ENCODE data around the gene BROX. TPM values are rescaled to one million over a fixed set of nuclear protein-coding genes. Genes with fewer than 3 reads are reported as not detected.

The BROX gene
- total and polyA plus RNA-seq, 10 of the 15 experiments (the other 5 are each of a cell fraction or from before 2014, with no cell fraction given) = 5.8 to 42.0 (median 16.8) TPM

- H3K9me3 ChIP-seq (replicated peaks; ENCODE audit: control insufficient read depth, insufficient read depth, low read length) = no peaks in the 10 kb centered on the region
- no peak overlapping the region for H3K4me3 ChIP-seq
- in situ Hi-C loops (cut with MboI) = loop anchor here (10.0 kb wide), 1 partner anchor 345 kb away; no protein-coding TSS in a partner anchor
- no peaks in the 10 kb centered on the region for H3K36me3 ChIP-seq (ENCODE audit: control insufficient read depth in 2 of 2, insufficient read depth in 2 of 2, low read length in 1 of 2)
- no peaks in the 10 kb centered on the region for H4K20me1 ChIP-seq (ENCODE audit: control insufficient read depth, insufficient read depth)
- DNase-seq (ENCODE audit: low read depth, low spot score) (no peak), ATAC-seq (no peak), FAIRE-seq (no peak)
- no peak for TF ChIP-seq ZSCAN29 (IDR thresholded peaks at IDR 0.05)
- TF ChIP-seq POLR2AphosphoS5 (IDR thresholded peaks at IDR 0.05; ENCODE audit: low read length) = no peak
- no peak for TF ChIP-seq DPF2 (IDR thresholded peaks at IDR 0.05)
- TF ChIP-seq POU2F2 (IDR thresholded peaks at IDR 0.05; ENCODE audit: borderline replicate concordance, low read depth, low read length) = no peak
- TF ChIP-seq ASH2L (IDR thresholded peaks at IDR 0.05; ENCODE audit: borderline replicate concordance, low read depth) = no peak
- TF ChIP-seq PRDM15 (CRISPR knock-in tag; IDR thresholded peaks at IDR 0.05) = no peak
- no peak for TF ChIP-seq BHLHE40 (IDR thresholded peaks at IDR 0.05; ENCODE audit: borderline replicate concordance in 1 of 2, low read depth in 2 of 2, low read length in 1 of 2)
- TF ChIP-seq TCF7 (IDR thresholded peaks at IDR 0.05; ENCODE audit: borderline replicate concordance) = no peak
- TF ChIP-seq MEF2B (IDR thresholded peaks at IDR 0.05; ENCODE audit: partially characterized antibody, poor library complexity, severe bottlenecking) = no peak
- no peak for TF ChIP-seq TCF3 (IDR thresholded peaks at IDR 0.05; ENCODE audit: borderline replicate concordance, insufficient read depth, low read depth, low read length)
- no peak for TF ChIP-seq NRF1 (conservative IDR thresholded peaks at IDR 0.05; ENCODE audit: low read depth, low read length)
- TF ChIP-seq CREB1 (IDR thresholded peaks at IDR 0.05; ENCODE audit: low read depth) = no peak
- no peak for TF ChIP-seq TARDBP (IDR thresholded peaks at IDR 0.05; ENCODE audit: borderline replicate concordance)
- no peak for TF ChIP-seq POLR2A (IDR thresholded peaks at IDR 0.05; ENCODE audit: low read depth, low read length)
- TF ChIP-seq BCL11A (IDR thresholded peaks at IDR 0.05; ENCODE audit: low read depth, low read length) = no peak
- TF ChIP-seq IRF3 (IDR thresholded peaks at IDR 0.05) = no peak
- TF ChIP-seq SMAD5 (IDR thresholded peaks at IDR 0.05; ENCODE audit: low read depth) = no peak
- TF ChIP-seq NFXL1 (IDR thresholded peaks at IDR 0.05; ENCODE audit: borderline replicate concordance) = no peak
- no peak overlapping the region for H3K4me2 ChIP-seq (ENCODE audit: control insufficient read depth, insufficient read depth)
- intact Hi-C loops (cut with micrococcal nuclease; ENCODE audit: unreplicated experiment) = no loop called here
- ChIA-PET RAD21 (ENCODE audit: unreplicated experiment) (interaction anchor here (2.3 kb wide), 1 partner anchor 384 kb away, joined by 10 read pairs; no protein-coding TSS in a partner anchor), CTCF (interaction anchor here (0.6 to 2.9 kb wide), 13 partner anchors 11 to 888 kb away, joined by 3 to 29 read pairs (median 4); no protein-coding TSS in a partner anchor), POLR2A (no interaction called here), SMC1A (ENCODE audit: uncharacterized antibody, unreplicated experiment) (interaction anchor here (0.7 to 1.7 kb wide), 4 partner anchors 11 to 394 kb away, joined by 3 to 16 read pairs (median 3); no protein-coding TSS in a partner anchor)
- no peaks in the 10 kb centered on the region for H3K79me2 ChIP-seq (ENCODE audit: control insufficient read depth, insufficient read depth, low read length)
- H3K9ac ChIP-seq (ENCODE audit: control insufficient read depth, insufficient read depth, low read length) = no peak overlapping the region
- BruUV-seq (replicated peaks) = no TSS peak
- H2AFZ ChIP-seq (ENCODE audit: control insufficient read depth, low read depth, low read length) = no peak overlapping the region
- WGBS (ENCODE audit: insufficient coverage, insufficient replicate concordance, low lambda C conversion rate, missing lambda C conversion rate) = 43% methylated on average over 1 of the region's 1 CpG
- H3K4me1 ChIP-seq (ENCODE audit: control insufficient read depth, insufficient read depth, low read length) = no peaks in the 10 kb centered on the region
- no peaks in the 10 kb centered on the region for H3K27me3 ChIP-seq (replicated peaks in 1 of 2; ENCODE audit: control insufficient read depth in 2 of 2, insufficient read depth in 2 of 2, low read length in 1 of 2)
- no peak overlapping the region for H3K27ac ChIP-seq (ENCODE audit: control insufficient read depth, insufficient read depth)
These were observed 27.6 kb downstream of the BROX start for GRCh38 chr1:222739929-222740328.
